ENCODE data around the gene SVEP1.

Gene SVEP1

DNA sequence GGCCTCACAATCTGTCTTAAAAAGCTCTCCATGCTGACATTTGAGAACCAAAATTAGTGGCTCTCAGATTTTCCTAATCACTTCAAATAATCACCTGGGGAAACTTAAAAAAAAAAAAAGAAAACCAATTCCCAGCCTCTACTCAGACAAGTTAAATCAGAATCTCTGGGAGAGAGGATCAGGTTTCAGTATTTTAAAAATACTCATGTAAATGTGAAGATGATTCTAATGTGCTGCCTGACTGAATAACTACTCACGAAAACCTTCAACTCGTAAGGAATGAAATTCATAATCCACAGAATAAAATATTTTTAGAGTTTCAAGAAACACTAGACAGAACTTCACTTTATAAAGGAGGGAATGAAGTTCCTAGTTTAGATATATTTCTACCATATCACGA is 114.4 kb downstream of the SVEP1 start:
- in situ Hi-C loops (cut with HindIII; ENCODE audit: low pct_ligation_motif_present, low sequenced_read_pairs) = no loop called here
- Histone ChIP-seq H3K27ac (no peak overlapping the region), H3K36me3 (replicated peaks) (no peaks in the 10 kb centered on the region), H3K4me3 (ENCODE audit: low read depth, low read length) (no peak overlapping the region), H3K27me3 (replicated peaks) (no peaks in the 10 kb centered on the region)
- TF ChIP-seq CTCF (IDR thresholded peaks at IDR 0.05; ENCODE audit: low read depth, low read length, missing control alignments) = no peak
- no peak for DNase-seq

DNA sequence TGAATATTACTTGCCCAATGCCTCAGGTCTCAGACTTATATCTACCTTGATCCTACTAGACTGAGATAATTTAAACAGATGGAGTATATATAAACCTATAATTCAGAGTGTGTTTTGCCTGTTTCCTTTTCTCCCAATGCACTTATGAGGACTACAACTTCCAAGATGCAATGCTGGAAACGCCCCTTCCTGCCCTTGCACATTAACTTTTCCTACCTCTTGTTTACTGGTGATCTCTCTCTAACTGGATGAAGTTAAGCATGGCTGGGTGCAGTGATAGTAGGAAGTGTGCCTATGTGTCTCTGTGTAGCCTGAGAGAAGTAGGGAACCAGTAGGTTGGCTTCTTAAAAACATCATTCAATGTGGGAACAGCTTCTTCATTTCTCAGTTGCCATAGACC is 115.2 kb downstream of the SVEP1 start:
- no peak overlapping the region for H3K4me3 ChIP-seq (ENCODE audit: low read depth, low read length)
- in situ Hi-C loops (cut with HindIII; ENCODE audit: low pct_ligation_motif_present, low sequenced_read_pairs) = no loop called here
- H3K36me3 ChIP-seq (replicated peaks) = no peaks in the 10 kb centered on the region
- H3K27me3 ChIP-seq (replicated peaks) = no peaks in the 10 kb centered on the region
- TF ChIP-seq CTCF (IDR thresholded peaks at IDR 0.05; ENCODE audit: low read depth, low read length, missing control alignments) = no peak
- DNase-seq = no peak
- H3K27ac ChIP-seq = no peak overlapping the region

- Histone ChIP-seq H3K36me3 (replicated peaks) (no peaks in the 10 kb centered on the region), H3K27ac (no peak overlapping the region), H3K4me3 (ENCODE audit: low read depth, low read length) (no peak overlapping the region), H3K27me3 (replicated peaks) (no peaks in the 10 kb centered on the region)
- TF ChIP-seq CTCF (IDR thresholded peaks at IDR 0.05; ENCODE audit: low read depth, low read length, missing control alignments) = no peak
- no peak for DNase-seq
- in situ Hi-C loops (cut with HindIII; ENCODE audit: low pct_ligation_motif_present, low sequenced_read_pairs) = no loop called here
These were observed 116.0 kb downstream of the SVEP1 start for GRCh38 chr9:110463499-110463898.

- no peak for DNase-seq
- H3K27ac ChIP-seq = no peak overlapping the region
- H3K4me3 ChIP-seq (ENCODE audit: low read depth, low read length) = no peak overlapping the region
- no peaks in the 10 kb centered on the region for H3K27me3 ChIP-seq (replicated peaks)
- in situ Hi-C loops (cut with HindIII; ENCODE audit: low pct_ligation_motif_present, low sequenced_read_pairs) = no loop called here
- no peak for TF ChIP-seq CTCF (IDR thresholded peaks at IDR 0.05; ENCODE audit: low read depth, low read length, missing control alignments)
- no peaks in the 10 kb centered on the region for H3K36me3 ChIP-seq (replicated peaks)
These were observed 122.3 kb downstream of the SVEP1 start for GRCh38 chr9:110457245-110457644.

GRCh38 chr9:110456681-110457080 is 122.9 kb downstream of the SVEP1 start:
- in situ Hi-C loops (cut with HindIII; ENCODE audit: low pct_ligation_motif_present, low sequenced_read_pairs) = no loop called here
- H3K36me3 ChIP-seq (replicated peaks) = no peaks in the 10 kb centered on the region
- no peak for DNase-seq

More at GRCh38 chr9:110456681-110457080, 122.9 kb downstream of the SVEP1 start:
- H3K4me3 ChIP-seq (ENCODE audit: low read depth, low read length) = no peak overlapping the region
- no peaks in the 10 kb centered on the region for H3K27me3 ChIP-seq (replicated peaks)
- no peak overlapping the region for H3K27ac ChIP-seq
- no peak for TF ChIP-seq CTCF (IDR thresholded peaks at IDR 0.05; ENCODE audit: low read depth, low read length, missing control alignments)

Measured in brain microvascular endothelial cell (primary cell).